SH-SY5Y (cell line): ENCODE measurements around the gene HNMT.
A peak's percentile ranks its signal among the peaks of the same experiment; 100 is the strongest.

Experiments
- GATA2 ChIP-seq: IDR thresholded peaks from 2 replicates; pipeline ENCODE4 v1.6.1; 2011; ENCODE audit warnings: mild to moderate bottlenecking, low read depth, low read length
- GATA3 ChIP-seq: IDR thresholded peaks from 2 replicates; pipeline ENCODE4 v1.6.1; 2011; ENCODE audit warnings: low read depth, mild to moderate bottlenecking, low read length, moderate library complexity

HNMT gene

DNA sequence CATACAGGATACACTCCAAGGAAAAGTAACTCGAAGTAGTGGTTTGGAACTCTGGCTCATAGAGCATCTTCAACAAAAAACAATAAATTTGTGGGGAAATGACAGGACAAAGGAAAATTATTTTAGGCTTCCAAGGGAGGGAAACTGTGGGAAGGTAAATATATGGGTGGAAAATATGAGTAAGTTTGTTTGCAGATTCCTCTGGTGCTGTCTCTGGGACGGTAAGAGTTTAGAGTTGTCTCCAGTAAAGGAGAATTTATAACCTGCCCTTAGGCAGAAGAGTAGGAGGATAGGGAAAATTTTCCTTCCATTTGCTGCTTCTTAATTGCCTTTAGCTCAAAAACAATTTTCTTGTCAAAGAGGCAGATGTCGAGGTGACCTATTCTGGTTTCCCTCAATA, 19.3 kb downstream of the HNMT start:
- TF ChIP-seq GATA2 (no peak), GATA3 (no peak)

DNA sequence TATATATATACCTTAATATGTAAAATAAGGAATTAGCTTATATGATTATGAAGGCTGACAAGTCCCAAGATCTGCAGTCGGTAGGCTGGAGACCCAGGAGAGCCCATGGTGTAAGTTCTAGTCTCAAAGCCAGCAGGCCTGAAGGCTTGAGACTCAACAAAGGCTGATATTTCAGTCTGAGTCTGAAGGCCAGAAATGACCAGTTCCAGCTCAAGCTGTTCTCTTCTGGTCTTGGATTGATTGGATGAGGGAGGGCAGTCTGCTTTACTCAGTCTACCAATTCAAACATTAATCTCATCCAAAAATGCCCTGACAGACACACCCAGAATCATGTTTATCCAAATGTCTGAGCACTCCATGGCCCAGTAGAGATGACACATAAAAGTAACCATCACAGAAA, 22.0 kb downstream of the HNMT start:
- no peak for TF ChIP-seq GATA2
- TF ChIP-seq GATA3 = no peak

DNA sequence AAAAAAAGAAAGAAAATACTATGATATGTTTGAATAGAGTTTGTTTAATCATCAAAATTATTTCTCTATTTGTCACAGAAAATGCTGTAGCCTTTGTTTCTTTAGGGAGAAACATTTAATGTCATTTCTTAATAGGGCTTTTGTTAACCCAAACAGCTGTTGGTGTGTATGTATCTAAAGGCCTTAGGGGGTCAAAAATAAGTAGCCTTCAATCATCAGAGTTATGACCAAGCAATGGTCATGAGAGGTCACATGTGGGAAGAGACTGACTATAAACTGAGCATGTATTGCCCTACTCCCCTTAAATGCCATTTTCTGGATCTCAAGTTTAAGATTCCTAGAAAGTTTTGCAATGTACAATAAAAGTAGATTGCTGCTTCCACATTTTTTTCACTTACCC, 22.7 kb downstream of the HNMT start:
- TF ChIP-seq GATA3 (no peak), GATA2 (no peak)

DNA sequence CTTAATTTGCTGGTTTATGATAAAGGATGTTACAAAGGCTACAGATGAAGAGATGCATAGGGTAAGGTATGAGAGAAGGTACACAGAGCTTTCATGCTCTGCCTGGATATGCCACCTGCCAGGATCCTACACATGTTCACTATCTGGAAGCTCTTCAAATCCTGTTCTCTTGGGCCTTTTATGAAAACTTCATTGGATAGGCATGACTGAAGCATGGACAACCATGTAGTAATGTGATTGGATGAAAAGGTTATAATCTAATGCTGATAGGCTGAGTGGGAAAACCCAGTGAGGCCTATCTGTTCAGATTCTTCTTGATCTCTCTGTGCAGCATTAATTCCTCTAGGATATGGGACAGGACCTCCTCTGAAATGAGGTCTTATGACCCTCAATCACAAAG, 26.8 kb downstream of the HNMT start:
- TF ChIP-seq GATA2 (no peak), GATA3 (no peak)

DNA sequence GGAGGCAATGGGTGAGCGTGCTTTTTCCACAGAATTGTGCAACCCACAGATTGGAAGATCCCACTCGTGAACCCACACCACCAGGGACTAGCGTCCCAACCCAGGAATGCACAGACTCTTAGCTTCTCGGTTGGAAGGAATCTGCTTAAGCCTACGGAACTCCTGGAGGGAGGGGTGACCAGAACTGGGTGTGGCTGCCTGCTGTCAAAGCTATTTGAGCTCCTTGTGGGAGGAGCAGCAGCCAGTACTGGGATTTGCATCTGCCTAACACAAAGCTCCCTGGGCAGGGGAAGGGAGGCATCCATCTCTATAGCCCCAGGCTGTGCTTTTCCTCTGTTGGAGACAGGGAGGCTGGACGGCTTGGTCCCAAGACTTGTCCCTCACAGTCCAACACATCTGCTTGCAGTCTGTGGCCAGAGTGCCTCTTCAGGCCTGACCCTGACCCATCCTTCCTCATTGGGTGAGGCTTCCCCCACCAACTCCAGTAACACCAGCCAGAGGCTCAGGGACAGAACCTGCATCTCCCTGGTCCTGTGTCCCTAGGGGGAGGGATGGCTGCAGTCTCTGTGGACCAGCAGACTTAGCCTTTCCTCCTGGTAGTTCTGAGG, 27.9 kb downstream of the HNMT start:
- no peak for TF ChIP-seq GATA2
- TF ChIP-seq GATA3 = no peak

DNA sequence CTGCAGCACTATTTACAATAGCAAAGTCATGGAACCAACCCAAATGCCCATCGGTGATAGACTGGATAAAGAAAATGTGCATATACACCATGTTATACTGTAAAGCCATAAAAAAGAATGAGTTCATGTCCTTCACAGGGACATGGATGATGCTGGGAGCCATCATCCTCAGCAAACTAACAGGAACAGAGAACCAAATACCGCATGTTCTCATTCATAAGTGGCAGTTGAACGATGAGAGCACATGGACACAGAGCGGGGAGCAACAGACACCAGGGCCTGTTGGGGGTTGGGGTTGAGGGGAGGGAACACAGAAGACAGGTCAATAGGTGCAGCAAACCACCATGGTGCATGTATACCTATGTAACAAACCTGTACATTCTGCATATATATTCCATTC, 33.5 kb downstream of the HNMT start:
- TF ChIP-seq GATA3 (no peak), GATA2 (no peak)

DNA sequence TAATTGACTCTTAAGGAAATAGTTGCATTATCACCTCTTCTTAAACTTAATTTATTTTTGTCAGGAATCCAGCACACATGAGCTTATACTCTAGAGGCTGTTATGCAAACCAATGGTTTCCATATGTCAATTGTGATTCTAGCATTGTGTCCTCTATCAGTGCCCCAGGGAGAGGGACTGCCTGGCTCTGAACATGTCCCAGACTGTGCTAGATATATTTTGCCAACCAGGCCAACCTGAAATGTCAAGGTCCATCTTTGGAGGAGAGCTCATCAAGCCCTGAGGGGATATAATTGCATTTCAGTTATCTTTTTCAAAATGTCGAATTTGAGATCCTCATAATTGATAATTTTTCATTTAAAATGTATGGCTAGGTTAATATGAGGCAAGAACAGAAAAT, 34.2 kb downstream of the HNMT start:
- TF ChIP-seq GATA2 (peak; percentile 46; the same call in 1 of the 2 replicates), GATA3 (no peak; the same call in 1 of the 2 replicates)

DNA sequence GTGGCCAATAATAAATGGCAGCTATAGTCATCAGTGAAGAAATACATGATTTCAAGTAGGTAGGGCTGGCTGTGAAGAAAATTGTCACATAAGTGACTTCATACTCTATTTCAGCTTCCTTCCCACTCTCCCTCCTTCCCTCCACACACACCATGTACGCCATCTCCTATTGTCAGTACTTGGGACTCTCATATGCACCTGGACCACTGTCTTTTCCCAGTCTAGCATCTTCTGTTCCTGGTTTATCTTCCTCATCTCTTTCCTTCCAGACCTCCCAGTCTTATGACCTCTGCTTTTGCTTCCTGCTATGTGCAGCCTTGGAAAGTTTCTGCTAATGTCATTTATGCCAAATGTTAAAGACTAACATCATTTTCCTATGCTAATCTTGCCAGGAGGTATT, 35.0 kb downstream of the HNMT start:
- TF ChIP-seq GATA2 = no peak
- TF ChIP-seq GATA3 = no peak; the same call in 1 of the 2 replicates

DNA sequence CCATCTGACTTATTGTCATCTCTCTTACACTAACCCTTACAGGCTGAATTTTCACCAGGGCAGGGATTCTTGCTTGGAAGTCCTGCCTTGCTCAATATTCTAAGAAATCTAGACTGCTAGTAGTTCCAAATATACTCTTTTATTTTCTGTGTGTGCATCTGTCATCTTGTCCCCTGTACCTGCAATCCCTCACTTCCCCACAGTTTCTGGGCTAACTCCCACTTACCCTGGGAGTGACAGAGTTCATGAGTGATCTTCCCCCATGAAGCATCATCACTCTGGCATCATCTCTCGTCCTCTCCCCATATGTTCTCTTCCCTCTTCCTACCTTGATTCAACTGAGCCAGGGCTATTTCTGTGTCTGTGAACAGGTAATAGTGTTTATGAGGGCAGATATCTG, 35.7 kb downstream of the HNMT start:
- TF ChIP-seq GATA2 (no peak), GATA3 (no peak)

DNA sequence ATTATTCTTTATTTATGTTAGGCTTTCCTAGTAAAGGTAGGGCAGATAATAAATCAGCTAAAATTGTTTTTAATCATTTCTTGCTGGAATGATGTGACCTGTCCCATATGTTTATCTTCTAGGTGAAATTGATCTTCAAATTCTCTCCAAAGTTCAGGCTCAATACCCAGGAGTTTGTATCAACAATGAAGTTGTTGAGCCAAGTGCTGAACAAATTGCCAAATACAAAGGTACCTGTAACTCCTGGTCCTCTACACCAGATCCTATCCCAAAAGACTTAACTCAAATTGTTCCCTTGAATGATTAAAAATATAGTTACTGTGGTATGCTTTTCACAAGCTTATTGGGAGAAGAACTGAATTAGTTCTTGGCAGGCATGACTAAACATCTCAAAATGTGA, 36.5 kb downstream of the HNMT start:
- no peak for TF ChIP-seq GATA2
- no peak for TF ChIP-seq GATA3

DNA sequence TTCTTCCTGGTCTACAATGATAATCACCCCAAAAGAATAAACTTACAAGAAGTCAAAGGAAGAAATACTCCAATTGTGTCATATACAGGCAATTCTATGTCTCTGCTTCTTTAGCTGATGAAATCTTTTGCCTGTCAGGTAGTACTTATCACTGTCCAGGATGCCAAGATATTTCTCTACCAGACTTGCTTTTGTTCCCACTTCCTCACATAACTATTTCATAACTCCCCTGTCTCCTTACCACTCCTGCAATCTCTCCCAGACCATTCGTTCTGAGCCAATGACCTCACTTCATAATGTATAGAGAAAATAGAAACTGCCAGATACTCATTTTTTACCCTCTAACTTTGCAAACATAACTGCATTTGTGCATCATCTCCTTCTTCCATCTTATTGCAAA, 39.1 kb downstream of the HNMT start:
- TF ChIP-seq GATA3 (no peak), GATA2 (no peak)

DNA sequence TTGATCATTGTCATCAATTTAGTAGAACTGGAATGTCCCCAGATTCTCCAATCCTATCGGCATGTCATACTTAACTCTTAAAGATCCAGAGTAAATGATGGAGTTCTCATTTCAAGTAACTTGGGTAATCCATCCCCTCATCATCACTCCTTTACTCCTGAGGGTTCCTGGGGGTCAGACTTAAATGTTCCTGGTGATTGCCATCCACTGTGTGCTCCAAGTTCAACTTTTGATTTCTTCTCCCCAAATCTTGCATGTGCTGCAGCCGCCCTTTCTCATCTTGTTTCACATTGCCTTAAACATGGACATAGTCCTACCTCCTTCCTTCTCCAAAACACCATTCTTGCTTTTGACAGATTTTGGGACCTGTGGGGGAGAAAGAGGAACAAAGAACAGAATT, 43.2 kb downstream of the HNMT start:
- TF ChIP-seq GATA3 = no peak
- no peak for TF ChIP-seq GATA2

DNA sequence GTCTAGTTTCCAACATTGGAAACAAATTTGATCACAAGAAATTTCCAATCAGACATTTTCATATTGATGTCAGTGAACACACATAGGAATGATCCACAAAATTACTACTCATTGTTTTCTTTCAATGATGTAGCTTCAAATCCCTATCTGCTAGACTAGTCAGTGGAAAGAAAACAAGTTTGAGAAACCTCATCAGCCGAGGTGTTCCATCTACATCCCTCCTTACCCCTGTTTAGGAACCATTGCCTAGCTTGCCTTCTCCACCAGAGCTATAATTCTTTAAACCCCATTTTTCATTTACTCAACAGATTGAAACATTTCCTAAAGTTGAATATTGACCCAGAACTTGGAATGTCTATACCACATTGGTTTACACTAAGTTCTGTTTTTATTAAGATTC, 45.3 kb downstream of the HNMT start:
- TF ChIP-seq GATA3 (no peak), GATA2 (no peak)

DNA sequence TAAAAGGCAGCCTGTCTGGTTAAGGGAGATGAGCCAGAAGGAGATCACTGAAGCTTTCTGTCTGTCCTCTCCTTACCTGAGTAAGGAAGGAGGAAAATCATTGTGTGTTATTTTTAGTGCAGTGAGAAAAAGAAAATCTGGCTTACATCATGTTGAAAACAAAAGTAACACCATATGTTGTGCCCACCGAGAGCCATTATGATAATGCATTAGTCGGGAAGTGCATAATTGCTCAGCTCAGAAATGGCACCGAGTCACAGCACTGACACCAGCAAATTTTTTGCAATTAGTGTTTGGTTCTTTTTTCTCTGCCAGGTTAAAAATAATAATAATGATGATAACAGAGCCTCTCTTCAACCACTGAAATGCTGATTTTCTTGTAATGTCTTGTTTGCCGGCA, 46.6 kb downstream of the HNMT start:
- TF ChIP-seq GATA2 = no peak
- no peak for TF ChIP-seq GATA3

DNA sequence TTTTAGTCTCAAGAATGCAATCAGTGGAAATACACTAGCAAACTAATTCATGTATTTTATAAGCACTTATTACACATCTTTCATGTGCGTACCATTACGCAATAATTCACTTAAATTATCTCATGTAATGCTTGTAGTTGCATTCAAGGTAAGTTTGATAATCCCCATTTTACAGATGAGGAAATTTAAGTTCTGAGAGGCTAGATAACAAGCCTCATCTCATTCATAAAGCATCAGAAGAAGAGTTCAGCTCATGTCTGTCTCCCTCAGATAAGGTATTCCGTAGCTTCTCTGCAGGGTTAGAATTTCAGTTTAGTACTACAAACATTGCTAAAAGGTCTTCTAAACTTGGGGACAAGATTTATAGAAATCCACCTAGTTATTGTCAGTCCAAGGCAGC, 47.8 kb downstream of the HNMT start:
- no peak for TF ChIP-seq GATA2
- no peak for TF ChIP-seq GATA3

DNA sequence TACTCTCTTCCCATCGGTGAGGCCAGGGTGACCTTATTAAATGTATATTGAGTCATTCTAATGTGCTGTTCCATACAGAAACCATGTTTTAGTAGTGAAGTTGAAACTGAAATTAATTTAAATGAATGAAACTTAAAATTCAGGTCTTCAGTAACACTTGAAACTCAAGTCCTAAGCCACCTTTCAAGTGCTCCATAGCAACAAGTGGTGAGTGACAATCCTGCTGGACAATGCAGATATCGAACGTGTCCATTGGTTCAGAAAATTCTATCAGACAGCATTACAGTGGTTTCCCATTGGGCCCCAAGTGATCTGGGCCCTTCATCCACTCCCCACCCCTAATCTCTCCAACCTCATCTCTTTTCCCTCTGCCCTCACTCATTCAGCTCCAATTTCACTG, 48.7 kb downstream of the HNMT start:
- TF ChIP-seq GATA2 = no peak
- TF ChIP-seq GATA3 = no peak
